H1 (cell line): ENCODE results near the gene FCRL5. TPM values are rescaled to one million over a fixed set of nuclear protein-coding genes. Genes with fewer than 3 reads are reported as not detected.

ENCODE experiments used
- CTCF ChIA-PET: fragments of 300-600 bp; sonication (Branson Sonifier 250); formaldehyde crosslinking; loops from one replicate; lab custom pipeline; 2021; ENCODE audit not compliant: partially characterized antibody; lab: Charles Lee
- POLR2A ChIA-PET: fragments of 300-600 bp; sonication (Branson Sonifier 250); formaldehyde crosslinking; loops from one replicate; lab custom pipeline; 2021; ENCODE audit warnings: inconsistent platforms; ENCODE audit not compliant: partially characterized antibody; lab: Charles Lee
- DNase-seq, 2 experiments: peaks; one replicate each; pipeline versions ENCODE4 v3.0.0 to v3.0.0-alpha.2; 2010 to 2022; ENCODE audit warnings: low spot score in 2 of 2, low read depth in 1 of 2, mixed read lengths in 1 of 2
- FAIRE-seq: peaks from 2 replicates; lab custom pipeline; 2011; peaks lifted over from hg19 to GRCh38; lab: Jason Lieb, UNC
- H2AFZ ChIP-seq: 2 replicates; pipeline ENCODE4 v1.8.1; 2012; ENCODE audit warnings: low read length, inconsistent platforms
- H2AK5ac ChIP-seq: 2 replicates; pipeline ENCODE4 v1.6.1; 2013; ENCODE audit warnings: low read depth, low read length
- H2BK120ac ChIP-seq: replicated peaks from 2 replicates; pipeline ENCODE3; 2013; ENCODE audit warnings: low read depth, low read length, inconsistent platforms
- H2BK12ac ChIP-seq: 2 replicates; pipeline ENCODE4 v1.6.1; 2013; ENCODE audit warnings: low read depth, low read length
- H2BK15ac ChIP-seq: 2 replicates; pipeline ENCODE4 v1.6.1; 2013; ENCODE audit warnings: low read length
- H2BK20ac ChIP-seq: 2 replicates; pipeline ENCODE4 v1.6.1; 2013; ENCODE audit warnings: low read length
- H2BK5ac ChIP-seq: 2 replicates; pipeline ENCODE4 v1.6.1; 2013; ENCODE audit warnings: low read depth, low read length
- H3K14ac ChIP-seq: 2 replicates; pipeline ENCODE4 v1.6.1; 2013; ENCODE audit warnings: inconsistent platforms; ENCODE audit not compliant: insufficient read length
- H3K18ac ChIP-seq: 2 replicates; pipeline ENCODE4 v1.6.1; 2013; ENCODE audit warnings: low read length; ENCODE audit errors: extremely low read depth
- H3K23ac ChIP-seq: 2 replicates; pipeline ENCODE4 v1.6.1; 2013; ENCODE audit warnings: inconsistent platforms; ENCODE audit not compliant: insufficient read length
- H3K23me2 ChIP-seq: 2 replicates; pipeline ENCODE4 v1.6.1; 2013; ENCODE audit warnings: low read depth, low read length
- H3K27ac ChIP-seq: 2 replicates; pipeline ENCODE4 v1.6.1; 2011; ENCODE audit warnings: low read depth, low read length, inconsistent platforms
- H3K27me3 ChIP-seq, 4 experiments: replicated peaks in 1 of 4; 1 replicate in 1 of 4; 2 replicates in 3 of 4; pipeline versions ENCODE4 v1.6.1 to v1.8.1; 2011 to 2013; ENCODE audit warnings: low read length in 3 of 4, mild to moderate bottlenecking in 3 of 4, inconsistent platforms in 2 of 4, mixed read lengths in 2 of 4, moderate library complexity in 1 of 4; ENCODE audit not compliant: control insufficient read depth in 3 of 4, insufficient read depth in 3 of 4; ENCODE audit errors: extremely low read depth in 1 of 4
- H3K36me3 ChIP-seq, 4 experiments: 2 replicates each; pipeline versions ENCODE4 v1.6.1 to v1.8.1; 2011 to 2013; ENCODE audit warnings: mild to moderate bottlenecking in 4 of 4, low read length in 3 of 4, moderate library complexity in 2 of 4, control low read depth in 1 of 4, inconsistent platforms in 1 of 4; ENCODE audit not compliant: insufficient read depth in 4 of 4, control insufficient read depth in 2 of 4
- H3K4ac ChIP-seq: replicated peaks from 2 replicates; pipeline ENCODE3; 2013; ENCODE audit warnings: low read length, low read depth, mixed read lengths, inconsistent platforms; ENCODE audit not compliant: insufficient read length
- H3K4me1 ChIP-seq, 4 experiments: replicated peaks in 1 of 4; 1 replicate in 1 of 4; 2 replicates in 3 of 4; pipeline versions ENCODE4 v1.6.1 to v1.8.1; 2011 to 2013; ENCODE audit warnings: low read length in 3 of 4, inconsistent platforms in 2 of 4, mixed read lengths in 1 of 4; ENCODE audit not compliant: insufficient read depth in 4 of 4, control insufficient read depth in 3 of 4
- H3K4me2 ChIP-seq, 2 experiments: 2 replicates each; pipeline versions ENCODE4 v1.6.1 to v1.8.1; 2011 to 2013; ENCODE audit warnings: low read depth in 2 of 2, low read length in 2 of 2, control low read depth in 1 of 2, inconsistent platforms in 1 of 2, mild to moderate bottlenecking in 1 of 2; ENCODE audit not compliant: insufficient read depth in 1 of 2
- H3K4me3 ChIP-seq, 4 experiments: fragments of 200-600, 300-600 bp in 1 of 4; sonication (generic), shearing (Covaris generic), sonication (Bioruptor Twin) in 1 of 4; 2 replicates each; pipeline versions ENCODE4 v1.5.1 to v1.8.1; 2011 to 2016; ENCODE audit warnings: low read length in 4 of 4, low read depth in 3 of 4, control low read depth in 2 of 4, inconsistent platforms in 2 of 4, mild to moderate bottlenecking in 2 of 4, mixed read lengths in 1 of 4, moderate library complexity in 1 of 4; ENCODE audit not compliant: insufficient read depth in 2 of 4; ENCODE audit errors: extremely low read depth in 1 of 4
- H3K56ac ChIP-seq: replicated peaks from 2 replicates; pipeline ENCODE3; 2013; ENCODE audit warnings: low read depth, mild to moderate bottlenecking, mixed read lengths, low read length, inconsistent platforms; ENCODE audit not compliant: insufficient read length
- H3K79me1 ChIP-seq: 2 replicates; pipeline ENCODE4 v1.6.1; 2013; ENCODE audit warnings: low read depth, low read length, control low read depth
- H3K79me2 ChIP-seq, 2 experiments: 2 replicates each; pipeline versions ENCODE4 v1.6.1 to v1.8.1; 2012 to 2013; ENCODE audit warnings: low read length in 2 of 2, mild to moderate bottlenecking in 2 of 2, inconsistent platforms in 1 of 2; ENCODE audit not compliant: insufficient read depth in 2 of 2, control insufficient read depth in 1 of 2
- H3K9ac ChIP-seq, 4 experiments: replicated peaks in 1 of 4; 1 replicate in 1 of 4; 2 replicates in 3 of 4; pipeline versions ENCODE4 v1.6.1 to v1.8.1; 2011 to 2013; ENCODE audit warnings: low read depth in 3 of 4, low read length in 3 of 4, control low read depth in 2 of 4, mild to moderate bottlenecking in 2 of 4, moderate library complexity in 2 of 4, inconsistent platforms in 1 of 4; ENCODE audit errors: extremely low read depth in 1 of 4
- H3K9me3 ChIP-seq, 2 experiments: 2 replicates each; pipeline versions ENCODE4 v1.6.1 to v1.8.1; 2012 to 2013; ENCODE audit warnings: mild to moderate bottlenecking in 2 of 2, moderate library complexity in 2 of 2, control low read depth in 1 of 2, inconsistent platforms in 1 of 2, low read depth in 1 of 2, low read length in 1 of 2, mixed read lengths in 1 of 2; ENCODE audit not compliant: insufficient read depth in 2 of 2
- H4K20me1 ChIP-seq, 2 experiments: replicated peaks in 1 of 2; 2 replicates each; pipeline versions ENCODE3 to v1.8.1; 2011 to 2013; ENCODE audit warnings: inconsistent platforms in 2 of 2, low read length in 2 of 2, mild to moderate bottlenecking in 1 of 2; ENCODE audit not compliant: insufficient read depth in 2 of 2, control insufficient read depth in 1 of 2
- H4K5ac ChIP-seq: 2 replicates; pipeline ENCODE4 v1.6.1; 2013; ENCODE audit warnings: low read length, low read depth, mixed read lengths, inconsistent platforms; ENCODE audit not compliant: insufficient read length
- H4K8ac ChIP-seq: 2 replicates; pipeline ENCODE4 v1.8.0; 2013; ENCODE audit warnings: mild to moderate bottlenecking, moderate library complexity, low read length, inconsistent platforms; ENCODE audit not compliant: insufficient read depth; ENCODE audit errors: extremely low read depth
- H4K91ac ChIP-seq: replicated peaks from 2 replicates; pipeline ENCODE3; 2013; ENCODE audit warnings: low read length, mixed read lengths, inconsistent platforms; ENCODE audit not compliant: insufficient read length
- EP300 ChIP-seq, 2 experiments: IDR thresholded peaks; 1 replicate in 1 of 2; 2 replicates in 1 of 2; pipeline ENCODE4 v1.6.1; 2011 to 2012; ENCODE audit warnings: low read depth in 2 of 2, low read length in 2 of 2, mild to moderate bottlenecking in 2 of 2, borderline replicate concordance in 1 of 2, inconsistent platforms in 1 of 2, moderate library complexity in 1 of 2
- KDM4A ChIP-seq: IDR thresholded peaks from one replicate; pipeline ENCODE4 v1.7.1; 2012; ENCODE audit warnings: low read depth, mild to moderate bottlenecking, moderate library complexity, low read length, inconsistent platforms; ENCODE audit not compliant: severe bottlenecking
- KDM5A ChIP-seq: fragments of 200-600 bp; IDR thresholded peaks from 2 replicates; pipeline ENCODE4 v1.7.1; 2012; ENCODE audit warnings: mild to moderate bottlenecking, low read length, inconsistent platforms, mixed read lengths
- MAFK ChIP-seq: IDR thresholded peaks from 2 replicates; pipeline ENCODE4 v1.6.1; 2012; ENCODE audit warnings: low read depth, mild to moderate bottlenecking, improper control_type of control experiment, low read length
- NANOG ChIP-seq: IDR thresholded peaks from 2 replicates; pipeline ENCODE4 v1.6.1; 2011; ENCODE audit warnings: low read length, low read depth, mild to moderate bottlenecking, inconsistent platforms; ENCODE audit not compliant: insufficient read depth, poor library complexity, severe bottlenecking
- POU5F1 ChIP-seq: IDR thresholded peaks from 2 replicates; pipeline ENCODE4 v1.6.1; 2011; ENCODE audit warnings: low read depth, mild to moderate bottlenecking, low read length, moderate library complexity
- RAD21 ChIP-seq, 2 experiments: IDR thresholded peaks in 1 of 2; conservative IDR thresholded peaks in 1 of 2; 2 replicates each; pipeline ENCODE4 v1.6.1; 2011; ENCODE audit warnings: low read depth in 2 of 2, low read length in 2 of 2, improper control_type of control experiment in 1 of 2, inconsistent platforms in 1 of 2, mild to moderate bottlenecking in 1 of 2, moderate library complexity in 1 of 2
- RFX5 ChIP-seq: IDR thresholded peaks from 2 replicates; pipeline ENCODE4 v1.6.1; 2011; ENCODE audit warnings: low read depth, low read length, improper control_type of control experiment, borderline replicate concordance
- RNF2 ChIP-seq: fragments of 200-900, 300-1000 bp; sonication (generic); IDR thresholded peaks from 2 replicates; pipeline ENCODE4 v1.7.1; 2016; ENCODE audit warnings: borderline replicate concordance, low read depth, mild to moderate bottlenecking, antibody characterized with exemption, low read length; ENCODE audit not compliant: poor library complexity, severe bottlenecking; ENCODE audit errors: missing control alignments
- SAP30 ChIP-seq: fragments of 300-600 bp; sonication (generic); IDR thresholded peaks from 2 replicates; pipeline ENCODE4 v1.7.1; 2012; ENCODE audit warnings: low read length, moderate library complexity, mild to moderate bottlenecking, inconsistent platforms; ENCODE audit not compliant: insufficient read depth, insufficient replicate concordance
- SP2 ChIP-seq: IDR thresholded peaks from 2 replicates; pipeline ENCODE4 v1.6.1; 2012; ENCODE audit warnings: mild to moderate bottlenecking, low read length, inconsistent platforms
- WGBS, 2 experiments: shearing (Covaris generic) in 1 of 2; methylation state at CpG; one replicate each; pipeline versions ENCODE4 v1.1.6 to v1.1.7; 2013 to 2015; ENCODE audit warnings: low lambda C conversion rate in 2 of 2, mixed read lengths in 2 of 2, inconsistent platforms in 1 of 2, low coverage in 1 of 2, missing lambda C conversion rate in 1 of 2; ENCODE audit not compliant: insufficient replicate concordance in 2 of 2, insufficient coverage in 1 of 2, insufficient read length in 1 of 2; ENCODE audit errors: extremely low coverage in 1 of 2, missing lambda C conversion rate in 1 of 2; 5-methylcytosine and 5-hydroxymethylcytosine counted together
- polyA plus RNA-seq, 7 experiments: library from polyadenylated mRNA; depleted of rRNA in 3 of 7; stranded (reverse) in 5 of 7; unstranded in 2 of 7; fragments of >200 nt in 5 of 7; fragments of 200-250 nt in 2 of 7; gene quantifications; 1 replicate in 5 of 7; 2 replicates in 1 of 7; 4 replicates in 1 of 7; pipeline versions ENCODE4 v1.2.1 to v1.2.3, GENCODE V29; 2011 to 2013; ENCODE audit warnings: missing spikeins in 2 of 7, mixed read lengths in 2 of 7
- total RNA-seq: library from RNA; stranded (reverse); fragmentation: NEBNext Ultra II Directional; extraction: Animal tissue kit (Norgen Biotek cat#: 25700); gene quantifications from 2 replicates; pipeline ENCODE4 v1.2.1, GENCODE V29; 2021

FCRL5 gene
- total and polyA plus RNA-seq, 2 of the 8 experiments (the other 6 are each of a cell fraction or from before 2014, with no cell fraction given) = 1.0 to 2.6 TPM

GRCh38 chr1:157575744-157576143 lies 23.4 kb upstream of the FCRL5 start:
- no peaks in the 10 kb centered on the region for H3K79me2 ChIP-seq
- no peak for TF ChIP-seq NANOG
- TF ChIP-seq RFX5 = no peak
- no peak for TF ChIP-seq SAP30
- no peak for TF ChIP-seq KDM5A
- TF ChIP-seq RAD21 (IDR thresholded peaks at IDR 0.05 in 1 of 2, conservative IDR thresholded peaks at IDR 0.05 in 1 of 2; ENCODE audit: low read depth in 2 of 2, low read length in 2 of 2) = no peak
- no peak for TF ChIP-seq RNF2
- TF ChIP-seq MAFK = no peak
- no peak for TF ChIP-seq EP300 (IDR thresholded peaks at IDR 0.05; ENCODE audit: borderline replicate concordance in 1 of 2, low read depth in 2 of 2, low read length in 2 of 2)
- TF ChIP-seq POU5F1 = no peak
- TF ChIP-seq KDM4A = no peak
- no peak for TF ChIP-seq SP2
- TF ChIP-seq, all 59 proteins: peak for 0
- H4K20me1 ChIP-seq = no peaks in the 10 kb centered on the region
- no peak overlapping the region for H2AK5ac ChIP-seq
- no peak for FAIRE-seq
- H3K79me1 ChIP-seq = no peaks in the 10 kb centered on the region
- no peak overlapping the region for H2BK20ac ChIP-seq
- no peak overlapping the region for H3K18ac ChIP-seq
- ChIA-PET POLR2A (no interaction called here), CTCF (interaction anchor here (1.4 to 1.9 kb wide), 2 partner anchors 20 to 70 kb away, joined by 3 to 7 read pairs; no protein-coding TSS in a partner anchor)
- no peak overlapping the region for H2BK15ac ChIP-seq
- H3K4me1 ChIP-seq = no peaks in the 10 kb centered on the region
- H3K23me2 ChIP-seq = no peaks in the 10 kb centered on the region
- no peak overlapping the region for H3K56ac ChIP-seq
- no peak overlapping the region for H3K4me3 ChIP-seq
- no peak overlapping the region for H3K14ac ChIP-seq
- H4K5ac ChIP-seq = no peak overlapping the region
- H2AFZ ChIP-seq = no peak overlapping the region
- H2BK5ac ChIP-seq = no peak overlapping the region
- H3K36me3 ChIP-seq = no peaks in the 10 kb centered on the region
- H3K23ac ChIP-seq = no peak overlapping the region
- no peak overlapping the region for H2BK12ac ChIP-seq
- H3K9me3 ChIP-seq = no peaks in the 10 kb centered on the region
- H3K27me3 ChIP-seq = no peaks in the 10 kb centered on the region
- H3K4ac ChIP-seq = no peak overlapping the region
- no peak overlapping the region for H4K91ac ChIP-seq
- no peak for DNase-seq
- H2BK120ac ChIP-seq = no peak overlapping the region
- H3K4me2 ChIP-seq = no peak overlapping the region
- H4K8ac ChIP-seq = no peak overlapping the region
- no peak overlapping the region for H3K27ac ChIP-seq
- no peak overlapping the region for H3K9ac ChIP-seq
- 87% methylated on average over 2 of the region's 2 CpGs; no CpG with 5 or more reads in 1 of the 2 experiments for WGBS, 2 experiments
